Activated CD4-positive, alpha-beta memory T cell treated with anti-CD3 and anti-CD28 coated beads for 36 hours (primary cell): Measurements from ENCODE around the gene PTPN3. TPM values are rescaled to one million over a fixed set of nuclear protein-coding genes. Genes with fewer than 3 reads are reported as not detected.

Experiments
- CTCF ChIA-PET: fragments of 350-600 bp; sonication (Branson Sonifier 250); formaldehyde crosslinking; loops from one replicate; lab custom pipeline; 2021; ENCODE audit warnings: antibody characterized with exemption, inconsistent platforms; lab: Charles Lee
- POLR2A ChIA-PET: fragments of 350-600 bp; sonication (Branson Sonifier 250); formaldehyde crosslinking; loops from one replicate; lab custom pipeline; 2021; ENCODE audit warnings: antibody characterized with exemption; lab: Charles Lee
- DNase-seq: peaks from one replicate; pipeline ENCODE4 v3.0.0-alpha.2; 2020
- H3K27ac Mint-ChIP-seq: one replicate; pipeline ENCODE4 v1.8.0; 2021; ENCODE audit warnings: mixed read lengths
- H3K27me3 Mint-ChIP-seq: one replicate; pipeline ENCODE4 v1.8.0; 2021; ENCODE audit warnings: mixed read lengths
- H3K36me3 Mint-ChIP-seq: one replicate; pipeline ENCODE4 v1.8.0; 2021; ENCODE audit warnings: mixed read lengths
- H3K4me1 Mint-ChIP-seq: one replicate; pipeline ENCODE4 v1.8.0; 2021; ENCODE audit warnings: low read depth, mixed read lengths
- H3K4me3 Mint-ChIP-seq: one replicate; pipeline ENCODE4 v1.8.0; 2021; ENCODE audit warnings: mild to moderate bottlenecking, mixed read lengths
- H3K9me3 Mint-ChIP-seq: one replicate; pipeline ENCODE4 v1.8.0; 2021; ENCODE audit warnings: mixed read lengths
- intact Hi-C: fragments of 100-400 bp; cut with micrococcal nuclease; formaldehyde crosslinking; loops from one replicate; pipeline ENCODE4 v1.15.1; 2023
- total RNA-seq, 2 experiments: library from RNA; stranded (reverse); gene quantifications; one replicate each; pipeline ENCODE4 v1.2.3, GENCODE V29; 2021

Gene PTPN3
- total RNA-seq, 2 experiments from 2014 or later: 0.52 to 0.56 TPM

- no peak overlapping the region for H3K27ac Mint-ChIP-seq
- peaks cover 19% of the 10 kb centered on the region for H3K27me3 Mint-ChIP-seq
- no peak overlapping the region for H3K4me3 Mint-ChIP-seq
- no peak for DNase-seq
- no peaks in the 10 kb centered on the region for H3K4me1 Mint-ChIP-seq
- intact Hi-C loops: no loop called here
- H3K36me3 Mint-ChIP-seq: no peaks in the 10 kb centered on the region
- no peaks in the 10 kb centered on the region for H3K9me3 Mint-ChIP-seq
- ChIA-PET POLR2A (no interaction called here), CTCF (no interaction called here)
These were observed 15.7 kb downstream of the PTPN3 start for GRCh38 chr9:109482391-109482916.

DNA sequence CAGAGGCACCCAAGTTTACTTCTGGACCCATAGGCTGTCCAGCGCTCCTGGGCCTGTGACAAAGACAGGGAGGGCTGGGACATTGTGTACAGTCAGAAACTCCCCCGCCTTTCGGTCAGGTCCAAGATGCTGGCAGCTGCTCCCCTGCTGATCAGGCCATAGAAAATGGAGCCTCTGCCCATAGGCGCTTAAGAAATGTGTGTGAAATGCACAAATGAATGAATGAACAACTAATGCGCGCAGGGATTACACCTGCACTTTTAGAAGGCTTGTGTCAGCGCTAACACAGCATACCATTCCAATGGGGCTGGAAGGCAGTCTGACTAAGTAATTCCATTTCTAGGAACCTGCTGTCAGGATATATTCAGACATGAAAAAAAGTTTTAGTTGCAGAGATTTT is 16.3 kb downstream of the PTPN3 start:
- no peak overlapping the region for H3K4me3 Mint-ChIP-seq
- peaks cover 18% of the 10 kb centered on the region for H3K27me3 Mint-ChIP-seq
- H3K36me3 Mint-ChIP-seq: no peaks in the 10 kb centered on the region
- ChIA-PET POLR2A (no interaction called here), CTCF (interaction anchor here (2.9 kb wide), 1 partner anchor 12 kb away, joined by 10 read pairs; no protein-coding TSS in a partner anchor)
- no peaks in the 10 kb centered on the region for H3K9me3 Mint-ChIP-seq
- no peaks in the 10 kb centered on the region for H3K4me1 Mint-ChIP-seq
- no peak for DNase-seq
- H3K27ac Mint-ChIP-seq: no peak overlapping the region
- intact Hi-C loops: no loop called here

DNA sequence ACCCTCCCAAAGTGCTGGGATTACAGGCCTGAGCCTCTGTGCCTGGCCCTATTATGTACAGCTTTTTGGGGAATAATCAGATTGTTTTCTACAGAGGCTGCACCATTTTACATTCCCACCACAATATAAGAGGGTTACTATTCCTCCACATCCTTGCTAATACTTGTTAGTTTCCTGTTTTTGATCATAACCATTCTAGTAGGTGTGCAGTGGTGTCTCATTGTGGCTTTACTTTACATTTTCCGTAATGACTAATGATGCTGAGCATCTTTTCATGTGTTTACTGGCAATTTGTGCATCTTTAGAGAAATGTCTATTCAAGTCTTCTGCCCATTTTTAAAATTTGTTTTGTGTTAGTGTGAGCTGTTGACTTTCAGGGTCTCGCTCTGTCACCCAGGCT is 18.3 kb downstream of the PTPN3 start:
- POLR2A ChIA-PET: no interaction called here
- CTCF ChIA-PET: interaction anchor here (0.8 to 2.9 kb wide), 2 partner anchors 10 to 675 kb away, joined by 3 to 10 read pairs; no protein-coding TSS in a partner anchor
- Mint-ChIP-seq H3K9me3 (no peaks in the 10 kb centered on the region), H3K4me1 (no peaks in the 10 kb centered on the region), H3K36me3 (no peaks in the 10 kb centered on the region), H3K27me3 (peaks cover 12% of the 10 kb centered on the region), H3K4me3 (no peak overlapping the region), H3K27ac (no peak overlapping the region)
- intact Hi-C loops: no loop called here
- DNase-seq: no peak

DNA sequence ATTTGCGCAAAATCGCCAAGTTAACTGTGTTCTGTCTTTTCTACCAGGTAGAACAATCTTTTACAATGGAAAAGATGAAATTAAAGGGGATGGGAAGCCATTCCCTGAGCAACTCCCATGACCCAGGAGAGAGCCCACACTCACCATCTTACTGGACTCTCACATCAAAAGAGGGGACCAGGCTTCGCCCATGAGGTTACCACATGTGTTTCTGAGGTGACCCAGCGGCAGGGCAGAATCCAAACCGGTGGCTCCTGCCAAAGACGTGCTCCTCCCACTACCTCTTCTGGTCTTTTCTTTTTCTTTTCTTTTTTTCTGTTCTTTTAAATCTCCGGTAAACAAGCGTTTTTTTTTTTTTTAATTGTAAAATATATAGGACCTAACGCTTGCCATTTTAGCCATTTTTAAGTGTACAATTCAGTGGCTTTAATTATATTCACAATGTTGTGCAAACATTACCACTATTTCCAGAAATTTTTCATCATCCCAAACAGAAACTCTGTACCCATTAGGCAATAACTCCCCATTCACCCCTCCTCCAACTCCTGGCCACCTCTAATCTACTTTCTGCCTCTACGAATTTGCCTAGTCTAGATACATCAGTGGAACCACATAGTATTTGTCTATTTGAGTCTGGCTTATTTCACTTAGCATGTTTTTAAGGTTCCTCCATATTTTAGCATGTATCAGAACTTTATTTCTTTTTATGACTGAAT is 19.3 kb downstream of the PTPN3 start:
- Mint-ChIP-seq H3K9me3 (no peaks in the 10 kb centered on the region), H3K27me3 (peaks cover 11% of the 10 kb centered on the region), H3K4me1 (no peaks in the 10 kb centered on the region), H3K4me3 (no peak overlapping the region), H3K36me3 (no peaks in the 10 kb centered on the region), H3K27ac (no peak overlapping the region)
- POLR2A ChIA-PET: no interaction called here
- CTCF ChIA-PET: interaction anchor here (2.9 kb wide), 1 partner anchor 9 kb away, joined by 10 read pairs; no protein-coding TSS in a partner anchor
- intact Hi-C loops: no loop called here
- DNase-seq: no peak

DNA sequence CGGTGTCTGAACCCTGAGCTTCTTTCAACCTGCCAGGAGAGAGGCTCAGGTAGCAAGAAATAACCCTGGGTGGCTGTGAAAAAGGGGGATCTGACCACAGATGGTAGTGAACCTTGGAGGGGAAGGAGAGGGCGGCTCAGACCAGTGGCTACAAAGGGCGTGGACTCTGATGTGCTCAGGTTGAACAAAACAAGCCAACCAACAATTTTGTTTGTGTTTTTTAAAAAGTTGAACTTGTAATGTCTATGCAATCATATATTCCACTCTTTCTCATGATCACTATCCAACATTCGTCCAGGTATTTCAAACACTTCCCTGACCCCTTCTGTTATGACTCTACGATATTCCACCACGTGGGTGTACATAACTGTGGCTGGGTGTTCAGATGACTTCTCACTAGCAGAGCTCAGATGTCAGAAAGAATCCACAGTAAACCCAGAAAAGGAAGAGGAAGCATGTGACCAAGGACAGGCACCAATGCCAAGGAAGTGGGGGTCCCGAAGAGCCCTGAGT is 20.0 kb downstream of the PTPN3 start:
- Mint-ChIP-seq H3K4me3 (no peak overlapping the region), H3K27ac (no peak overlapping the region), H3K4me1 (no peaks in the 10 kb centered on the region), H3K27me3 (peaks cover 9% of the 10 kb centered on the region), H3K36me3 (no peaks in the 10 kb centered on the region), H3K9me3 (no peaks in the 10 kb centered on the region)
- ChIA-PET POLR2A (no interaction called here), CTCF (no interaction called here)
- intact Hi-C loops: no loop called here
- DNase-seq: no peak

DNA sequence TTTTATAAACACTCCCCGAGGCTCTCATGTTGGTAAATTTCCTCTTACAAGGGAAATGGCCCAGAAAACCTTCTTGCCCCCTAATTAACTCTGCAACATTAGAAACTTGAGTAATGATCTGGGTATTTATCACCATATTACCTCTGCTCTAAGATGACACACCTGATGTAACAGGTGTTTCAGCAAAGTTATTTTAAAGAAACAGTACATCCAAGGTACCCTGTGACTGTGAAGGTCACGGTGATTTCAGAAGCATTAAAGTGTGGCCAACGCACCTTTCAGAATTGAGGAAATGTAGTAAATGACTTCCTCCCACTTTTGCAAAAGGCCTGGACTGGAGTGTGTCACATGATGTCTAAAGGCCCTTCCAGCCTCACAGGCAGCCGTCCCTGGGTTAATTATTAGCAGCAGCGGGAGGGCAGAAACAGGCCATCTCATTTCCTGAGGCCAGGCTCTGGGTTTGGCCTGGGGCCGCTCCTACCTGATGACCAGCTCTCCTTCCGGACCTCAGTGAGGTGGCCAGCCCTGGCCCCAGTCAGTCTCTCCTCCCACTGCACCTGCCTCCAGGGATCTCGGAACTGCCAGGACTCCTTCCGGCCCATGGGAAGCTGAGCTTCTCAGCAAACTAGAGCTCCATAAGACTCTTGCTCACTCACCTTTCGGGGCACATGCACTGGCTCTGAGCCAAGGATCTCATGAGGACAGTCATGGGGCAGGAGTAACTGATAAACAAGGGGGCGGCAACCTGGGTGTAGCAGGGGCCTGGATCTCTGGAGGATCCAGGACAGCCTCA is 20.7 kb downstream of the PTPN3 start:
- no peak overlapping the region for H3K27ac Mint-ChIP-seq
- H3K4me1 Mint-ChIP-seq: no peaks in the 10 kb centered on the region
- peaks cover 11% of the 10 kb centered on the region for H3K27me3 Mint-ChIP-seq
- CTCF ChIA-PET: interaction anchor here (0.9 kb wide), 1 partner anchor 22 kb away, joined by 3 read pairs; no protein-coding TSS in a partner anchor
- no peaks in the 10 kb centered on the region for H3K36me3 Mint-ChIP-seq
- POLR2A ChIA-PET: no interaction called here
- DNase-seq: no peak
- intact Hi-C loops: no loop called here
- no peaks in the 10 kb centered on the region for H3K9me3 Mint-ChIP-seq
- no peak overlapping the region for H3K4me3 Mint-ChIP-seq

GRCh38 chr9:109476642-109477257 is 21.4 kb downstream of the PTPN3 start:
- Mint-ChIP-seq H3K9me3 (no peaks in the 10 kb centered on the region), H3K36me3 (no peaks in the 10 kb centered on the region), H3K4me1 (no peaks in the 10 kb centered on the region), H3K27ac (no peak overlapping the region), H3K4me3 (no peak overlapping the region), H3K27me3 (peaks cover 13% of the 10 kb centered on the region)
- POLR2A ChIA-PET: no interaction called here
- DNase-seq: no peak
- intact Hi-C loops: no loop called here
- CTCF ChIA-PET: interaction anchor here (0.9 kb wide), 1 partner anchor 21 kb away, joined by 3 read pairs; no protein-coding TSS in a partner anchor

- Mint-ChIP-seq H3K4me1 (no peaks in the 10 kb centered on the region), H3K4me3 (no peak overlapping the region), H3K27me3 (peaks cover 10% of the 10 kb centered on the region), H3K9me3 (no peaks in the 10 kb centered on the region), H3K27ac (no peak overlapping the region), H3K36me3 (no peaks in the 10 kb centered on the region)
- CTCF ChIA-PET: interaction anchor here (1.5 kb wide), 1 partner anchor 35 kb away, joined by 7 read pairs; no protein-coding TSS in a partner anchor
- intact Hi-C loops: no loop called here
- POLR2A ChIA-PET: no interaction called here
- DNase-seq: no peak
These were observed 22.6 kb downstream of the PTPN3 start for GRCh38 chr9:109475526-109475925.

GRCh38 chr9:109474944-109475343 is 23.2 kb downstream of the PTPN3 start:
- peaks cover 9% of the 10 kb centered on the region for H3K27me3 Mint-ChIP-seq
- POLR2A ChIA-PET: no interaction called here
- intact Hi-C loops: no loop called here

GRCh38 chr9:109474170-109474569 is 23.9 kb downstream of the PTPN3 start:
- ChIA-PET POLR2A (no interaction called here), CTCF (interaction anchor here (1.5 kb wide), 1 partner anchor 33 kb away, joined by 7 read pairs; no protein-coding TSS in a partner anchor)
- intact Hi-C loops: no loop called here
- Mint-ChIP-seq H3K4me1 (no peaks in the 10 kb centered on the region), H3K27ac (no peak overlapping the region), H3K27me3 (peaks cover 9% of the 10 kb centered on the region), H3K9me3 (no peaks in the 10 kb centered on the region), H3K36me3 (no peaks in the 10 kb centered on the region), H3K4me3 (no peak overlapping the region)
- DNase-seq: no peak

More at GRCh38 chr9:109474944-109475343, 23.2 kb downstream of the PTPN3 start:
- Mint-ChIP-seq H3K27ac (no peak overlapping the region), H3K9me3 (no peaks in the 10 kb centered on the region), H3K4me3 (no peak overlapping the region), H3K36me3 (no peaks in the 10 kb centered on the region), H3K4me1 (no peaks in the 10 kb centered on the region)
- CTCF ChIA-PET: interaction anchor here (1.5 kb wide), 1 partner anchor 34 kb away, joined by 7 read pairs; no protein-coding TSS in a partner anchor
- DNase-seq: no peak

DNA sequence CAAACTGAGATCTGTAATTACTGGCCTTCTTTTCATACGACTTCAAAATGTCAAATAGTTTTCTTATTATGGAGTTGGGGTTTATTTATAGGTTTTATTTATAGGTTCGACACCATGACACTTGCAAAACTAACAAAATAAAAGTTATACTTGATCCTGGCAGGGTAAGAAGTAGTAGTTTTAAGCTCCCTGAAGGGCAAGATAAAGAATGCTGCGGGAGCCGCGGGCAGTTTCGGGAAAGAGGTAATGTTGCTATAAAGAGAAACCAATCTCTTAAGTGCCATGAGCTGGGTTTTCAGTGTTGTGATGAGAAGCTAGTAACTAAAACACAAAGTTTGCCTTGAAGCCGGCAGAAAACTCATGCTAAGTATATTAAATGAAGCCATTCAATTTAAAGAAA is 24.8 kb downstream of the PTPN3 start:
- no peak overlapping the region for H3K27ac Mint-ChIP-seq
- H3K27me3 Mint-ChIP-seq: peaks cover 9% of the 10 kb centered on the region
- H3K4me1 Mint-ChIP-seq: no peaks in the 10 kb centered on the region
- ChIA-PET CTCF (no interaction called here), POLR2A (no interaction called here)
- no peaks in the 10 kb centered on the region for H3K36me3 Mint-ChIP-seq
- no peak for DNase-seq
- no peaks in the 10 kb centered on the region for H3K9me3 Mint-ChIP-seq
- H3K4me3 Mint-ChIP-seq: no peak overlapping the region
- intact Hi-C loops: no loop called here
